ENCODE results near the gene ORAI1. TPM values are rescaled to one million over a fixed set of nuclear protein-coding genes. Genes with fewer than 3 reads are reported as not detected.

The ORAI1 gene
- total and polyA plus RNA-seq, 2 of the 13 experiments (the other 11 are each of a cell fraction or from before 2014, with no cell fraction given) = 9.2 to 17.2 TPM

- TF ChIP-seq HDAC2 (CRISPR knock-in tag; IDR thresholded peaks at IDR 0.05) = peak; percentile 75
- TF ChIP-seq NR3C1 (CRISPR knock-in tag; IDR thresholded peaks at IDR 0.05) = no peak
- no peak for TF ChIP-seq PREB (CRISPR knock-in tag; IDR thresholded peaks at IDR 0.05)
- TF ChIP-seq ZSCAN22 (CRISPR knock-in tag; IDR thresholded peaks at IDR 0.05) = no peak
- TF ChIP-seq RCOR2 (CRISPR knock-in tag; IDR thresholded peaks at IDR 0.05) = 0 out of 2 replicates have a peak, but pooled peaks have one; percentile 27
- peak; percentile 66; the same call in 1 of the 2 replicates for TF ChIP-seq RNF2 (conservative IDR thresholded peaks at IDR 0.05; ENCODE audit: low read depth)
- TF ChIP-seq ZNF841 (CRISPR knock-in tag; IDR thresholded peaks at IDR 0.05; ENCODE audit: borderline replicate concordance) = no peak
- no peak for TF ChIP-seq ZNF354B (CRISPR knock-in tag; IDR thresholded peaks at IDR 0.05)
- TF ChIP-seq HIVEP1 (CRISPR knock-in tag; IDR thresholded peaks at IDR 0.05) = no peak
- TF ChIP-seq, protein P1, sequence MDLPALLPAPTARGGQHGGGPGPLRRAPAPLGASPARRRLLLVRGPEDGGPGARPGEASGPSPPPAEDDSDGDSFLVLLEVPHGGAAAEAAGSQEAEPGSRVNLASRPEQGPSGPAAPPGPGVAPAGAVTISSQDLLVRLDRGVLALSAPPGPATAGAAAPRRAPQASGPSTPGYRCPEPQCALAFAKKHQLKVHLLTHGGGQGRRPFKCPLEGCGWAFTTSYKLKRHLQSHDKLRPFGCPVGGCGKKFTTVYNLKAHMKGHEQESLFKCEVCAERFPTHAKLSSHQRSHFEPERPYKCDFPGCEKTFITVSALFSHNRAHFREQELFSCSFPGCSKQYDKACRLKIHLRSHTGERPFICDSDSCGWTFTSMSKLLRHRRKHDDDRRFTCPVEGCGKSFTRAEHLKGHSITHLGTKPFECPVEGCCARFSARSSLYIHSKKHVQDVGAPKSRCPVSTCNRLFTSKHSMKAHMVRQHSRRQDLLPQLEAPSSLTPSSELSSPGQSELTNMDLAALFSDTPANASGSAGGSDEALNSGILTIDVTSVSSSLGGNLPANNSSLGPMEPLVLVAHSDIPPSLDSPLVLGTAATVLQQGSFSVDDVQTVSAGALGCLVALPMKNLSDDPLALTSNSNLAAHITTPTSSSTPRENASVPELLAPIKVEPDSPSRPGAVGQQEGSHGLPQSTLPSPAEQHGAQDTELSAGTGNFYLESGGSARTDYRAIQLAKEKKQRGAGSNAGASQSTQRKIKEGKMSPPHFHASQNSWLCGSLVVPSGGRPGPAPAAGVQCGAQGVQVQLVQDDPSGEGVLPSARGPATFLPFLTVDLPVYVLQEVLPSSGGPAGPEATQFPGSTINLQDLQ (CRISPR knock-in tag; IDR thresholded peaks at IDR 0.05) = no peak
- TF ChIP-seq, protein P2, sequence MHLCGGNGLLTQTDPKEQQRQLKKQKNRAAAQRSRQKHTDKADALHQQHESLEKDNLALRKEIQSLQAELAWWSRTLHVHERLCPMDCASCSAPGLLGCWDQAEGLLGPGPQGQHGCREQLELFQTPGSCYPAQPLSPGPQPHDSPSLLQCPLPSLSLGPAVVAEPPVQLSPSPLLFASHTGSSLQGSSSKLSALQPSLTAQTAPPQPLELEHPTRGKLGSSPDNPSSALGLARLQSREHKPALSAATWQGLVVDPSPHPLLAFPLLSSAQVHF (CRISPR knock-in tag; IDR thresholded peaks at IDR 0.05) = no peak
- no peak for TF ChIP-seq MBNL3 (CRISPR knock-in tag; conservative IDR thresholded peaks at IDR 0.05)
- TF ChIP-seq ZNF207 (IDR thresholded peaks at IDR 0.05; ENCODE audit: borderline replicate concordance) = no peak
- no peak for TF ChIP-seq RNF219 (CRISPR knock-in tag; IDR thresholded peaks at IDR 0.05)
- TF ChIP-seq ZNF646 (CRISPR knock-in tag; IDR thresholded peaks at IDR 0.05) = no peak
- TF ChIP-seq MTF1 (CRISPR knock-in tag; IDR thresholded peaks at IDR 0.05) = no peak
Measured at GRCh38 chr12:121626087-121626852, at the start of gene ORAI1 (continued).
